A549 (cell line): ENCODE results near the gene PRUNE2. TPM values are rescaled to one million over a fixed set of nuclear protein-coding genes. Genes with fewer than 3 reads are reported as not detected.

ENCODE experiments used
- ATAC-seq, 2 experiments: fragments of 200-7000 bp in 1 of 2; fragments of >200 bp in 1 of 2; cut with Nextera tagmentation in 1 of 2; cut with Tn5 transposase in 1 of 2; 3 replicates each; pipeline versions ENCODE4 v1.8.0 to v1.9.1; 2018 to 2020; ENCODE audit warnings: mild to moderate bottlenecking in 1 of 2, moderate library complexity in 1 of 2
- CTCF ChIA-PET: fragments of 300-600 bp; sonication (Branson Sonifier 250); formaldehyde crosslinking; extraction: SDS; loops from one replicate; lab custom pipeline; 2021; ENCODE audit warnings: antibody characterized with exemption, inconsistent platforms; lab: Yijun Ruan, JAX
- POLR2A ChIA-PET: fragments of 350-600 bp; formaldehyde crosslinking; extraction: SDS; loops from one replicate; lab custom pipeline; 2021; ENCODE audit warnings: antibody characterized with exemption, inconsistent platforms; lab: Yijun Ruan, JAX
- DNase-seq, 2 experiments: peaks; one replicate each; pipeline versions ENCODE4 v3.0.0 to v3.0.0-alpha.2; 2011 to 2016; ENCODE audit warnings: low read depth in 1 of 2, low spot score in 1 of 2
- FAIRE-seq: peaks from 2 replicates; lab custom pipeline; 2011; peaks lifted over from hg19 to GRCh38; lab: Jason Lieb, UNC
- H3K27ac ChIP-seq, 2 experiments: fragments of >200 bp; sonication (Bioruptor Twin); formaldehyde crosslinking; 3 replicates each; pipeline ENCODE4 v1.5.1; 2016 to 2017
- H3K4me1 ChIP-seq: fragments of >200 bp; sonication (Bioruptor Twin); formaldehyde crosslinking; 3 replicates; pipeline ENCODE4 v1.6.1; 2016
- H3K4me2 ChIP-seq: fragments of >200 bp; sonication (Bioruptor Twin); formaldehyde crosslinking; 3 replicates; pipeline ENCODE4 v1.6.1; 2016
- H3K4me3 ChIP-seq: fragments of >200 bp; sonication (Bioruptor Twin); formaldehyde crosslinking; 3 replicates; pipeline ENCODE4 v1.5.1; 2016
- H3K9me3 ChIP-seq: fragments of >200 bp; sonication (Bioruptor Twin); formaldehyde crosslinking; 3 replicates; pipeline ENCODE4 v1.6.1; 2016
- BHLHE40 ChIP-seq: IDR thresholded peaks from 2 replicates; pipeline ENCODE4 v1.6.1; 2012; ENCODE audit warnings: low read depth, low read length, inconsistent platforms
- CBX2 ChIP-seq: fragments of 200-600 bp; sonication (generic); IDR thresholded peaks from 2 replicates; pipeline ENCODE4 v1.6.1; 2016; ENCODE audit warnings: low read depth, mild to moderate bottlenecking, borderline replicate concordance
- CBX8 ChIP-seq: fragments of 200-600 bp; sonication (generic); IDR thresholded peaks from 2 replicates; pipeline ENCODE4 v1.6.1; 2016
- CHD2 ChIP-seq: fragments of 150-350 bp; IDR thresholded peaks from 2 replicates; pipeline ENCODE4 v1.6.1; 2014; ENCODE audit warnings: low read length; ENCODE audit not compliant: partially characterized antibody
- CHD4 ChIP-seq: fragments of 200-600 bp; sonication (generic); IDR thresholded peaks from 2 replicates; pipeline ENCODE4 v1.6.1; 2016; ENCODE audit warnings: antibody characterized with exemption, mild to moderate bottlenecking, borderline replicate concordance
- EHF ChIP-seq: fragments of 250-450 bp; sonication (Bioruptor Pico); IDR thresholded peaks from 2 replicates; pipeline ENCODE4 v1.5.0; 2020; ENCODE audit warnings: mild to moderate bottlenecking
- EP300 ChIP-seq, 2 experiments: fragments of >200 bp; sonication (Bioruptor Twin); formaldehyde crosslinking; IDR thresholded peaks; 2 replicates in 1 of 2; 3 replicates in 1 of 2; pipeline ENCODE4 v1.6.1; 2016 to 2017
- FOSB ChIP-seq: fragments of 250-450 bp; sonication (Bioruptor Pico); IDR thresholded peaks from 2 replicates; pipeline ENCODE4 v1.5.0; 2020; ENCODE audit warnings: mild to moderate bottlenecking, moderate library complexity
- GATA3 ChIP-seq: IDR thresholded peaks from 2 replicates; pipeline ENCODE4 v1.6.1; 2012; ENCODE audit warnings: borderline replicate concordance
- HOXB13 ChIP-seq: fragments of 250-450 bp; sonication (Bioruptor Pico); IDR thresholded peaks from 2 replicates; pipeline ENCODE4 v1.5.0; 2020; ENCODE audit warnings: low read depth, mild to moderate bottlenecking, moderate library complexity
- HOXB5 ChIP-seq: fragments of 250-450 bp; sonication (Bioruptor Pico); IDR thresholded peaks from 2 replicates; pipeline ENCODE4 v1.5.0; 2020; ENCODE audit warnings: mild to moderate bottlenecking, moderate library complexity
- JUNB ChIP-seq: fragments of >200 bp; sonication (Bioruptor Twin); formaldehyde crosslinking; IDR thresholded peaks from 2 replicates; pipeline ENCODE4 v1.6.1; 2016
- KDM1A ChIP-seq: fragments of 200-600 bp; sonication (generic); IDR thresholded peaks from 2 replicates; pipeline ENCODE4 v1.6.1; 2016; ENCODE audit warnings: low read depth, mild to moderate bottlenecking
- MAFK ChIP-seq: fragments of 450-650 bp; IDR thresholded peaks from 2 replicates; pipeline ENCODE4 v1.6.1; 2014; ENCODE audit not compliant: partially characterized antibody
- MAZ ChIP-seq: fragments of 150-350 bp; IDR thresholded peaks from 2 replicates; pipeline ENCODE4 v1.6.1; 2014; ENCODE audit warnings: antibody characterized with exemption, low read depth, low read length, borderline replicate concordance
- MYC ChIP-seq: IDR thresholded peaks from 2 replicates; pipeline ENCODE4 v1.6.1; 2012; ENCODE audit warnings: mild to moderate bottlenecking, inconsistent platforms, low read length, improper control_type of control experiment, borderline replicate concordance
- NPAS2 ChIP-seq: fragments of 250-450 bp; sonication (Bioruptor Pico); IDR thresholded peaks from 2 replicates; pipeline ENCODE4 v1.8.0; 2022; ENCODE audit warnings: mild to moderate bottlenecking, moderate library complexity, borderline replicate concordance
- NR3C1 ChIP-seq: fragments of >200 bp; sonication (Bioruptor Twin); formaldehyde crosslinking; IDR thresholded peaks from 3 replicates; pipeline ENCODE4 v1.6.1; 2017
- POLR2A ChIP-seq: IDR thresholded peaks from 2 replicates; pipeline ENCODE4 v1.6.1; 2012; ENCODE audit warnings: mild to moderate bottlenecking, low read length
- RAD21 ChIP-seq, 2 experiments: fragments of >200 bp in 1 of 2; sonication (Bioruptor Twin) in 1 of 2; formaldehyde crosslinking in 1 of 2; IDR thresholded peaks in 1 of 2; conservative IDR thresholded peaks in 1 of 2; 2 replicates in 1 of 2; 3 replicates in 1 of 2; pipeline ENCODE4 v1.6.1; 2012 to 2018; ENCODE audit warnings: inconsistent platforms in 1 of 2
- RNF2 ChIP-seq: fragments of 200-600 bp; sonication (generic); IDR thresholded peaks from 2 replicates; pipeline ENCODE4 v1.6.1; 2016; ENCODE audit warnings: low read depth, mild to moderate bottlenecking, antibody characterized with exemption, moderate library complexity, borderline replicate concordance
- SMC3 ChIP-seq: fragments of >200 bp; sonication (Bioruptor Twin); formaldehyde crosslinking; IDR thresholded peaks from 3 replicates; pipeline ENCODE4 v1.6.1; 2018; ENCODE audit warnings: inconsistent platforms
- TFCP2L1 ChIP-seq: fragments of 250-450 bp; sonication (Bioruptor Pico); IDR thresholded peaks from 2 replicates; pipeline ENCODE4 v1.5.0; 2021; ENCODE audit warnings: mild to moderate bottlenecking
- ZFP36 ChIP-seq: fragments of 450-650 bp; IDR thresholded peaks from 2 replicates; pipeline ENCODE4 v1.6.1; 2014; ENCODE audit warnings: borderline replicate concordance; ENCODE audit not compliant: partially characterized antibody
- ZSCAN20 ChIP-seq: fragments of 250-450 bp; sonication (Bioruptor Pico); IDR thresholded peaks from 2 replicates; pipeline ENCODE4 v1.8.0; 2022; ENCODE audit warnings: mild to moderate bottlenecking, moderate library complexity
- WGBS: methylation state at CpG from one replicate; pipeline ENCODE4 v1.1.6; 2017; ENCODE audit errors: missing lambda C conversion rate; 5-methylcytosine and 5-hydroxymethylcytosine counted together
- polyA plus RNA-seq, 4 experiments: library from polyadenylated mRNA; depleted of rRNA in 3 of 4; stranded (reverse); fragments of >200 nt; fragmentation: RNase III in 1 of 4; extraction: RNeasy Plus Mini Kit Qiagen cat#74134 plus additional on column Dnase treatment in 1 of 4; gene quantifications; 2 replicates in 3 of 4; 3 replicates in 1 of 4; pipeline ENCODE4 v1.2.3, GENCODE V29; 2011 to 2017
- TF ChIP-seq, protein P1 (sequence below): fragments of >200 bp; sonication (Bioruptor Twin); formaldehyde crosslinking; IDR thresholded peaks from 2 replicates; pipeline ENCODE4 v1.6.1; 2016
- TF ChIP-seq, protein P2 (sequence below): fragments of 200-600 bp; sonication (generic); IDR thresholded peaks from 2 replicates; pipeline ENCODE4 v1.6.1; 2016; ENCODE audit warnings: antibody characterized with exemption, mild to moderate bottlenecking, moderate library complexity
- TF ChIP-seq, protein P3 (sequence below): fragments of >200 bp; sonication (Bioruptor Twin); formaldehyde crosslinking; IDR thresholded peaks from 3 replicates; pipeline ENCODE4 v1.5.1; 2016

The PRUNE2 gene
- polyA plus RNA-seq, 2 of the 4 experiments (the other 2 are of a cell fraction), result 0.04 TPM; not detected in 1

GRCh38 chr9:76758476-76758875 is 147.4 kb downstream of the PRUNE2 start:
- WGBS, result 24% methylated on average over 4 of the region's 4 CpGs
- CTCF ChIA-PET, result interaction anchor here (0.8 kb wide), 1 partner anchor 229 kb away, joined by 3 read pairs; no protein-coding TSS in a partner anchor

GRCh38 chr9:76756941-76757673 is 148.8 kb downstream of the PRUNE2 start:
- H3K4me1 ChIP-seq, result no peaks in the 10 kb centered on the region
- 52% methylated on average over 3 of the region's 3 CpGs for WGBS
- ChIA-PET POLR2A (no interaction called here), CTCF (interaction anchor here (0.6 to 1.8 kb wide), 4 partner anchors 8 to 240 kb away, joined by 3 to 5 read pairs (median 3); no protein-coding TSS in a partner anchor)
- no peak for ATAC-seq
- no peak for DNase-seq
- H3K4me3 ChIP-seq, result no peak overlapping the region
- no peaks in the 10 kb centered on the region for H3K9me3 ChIP-seq
- TF ChIP-seq TFCP2L1 (CRISPR knock-in tag), result no peak
- H3K27ac ChIP-seq, result no peak overlapping the region
- H3K4me2 ChIP-seq, result no peak overlapping the region
- no peak for FAIRE-seq

More at GRCh38 chr9:76758476-76758875, 147.4 kb downstream of the PRUNE2 start:
- no peak overlapping the region for H3K4me3 ChIP-seq
- no peak overlapping the region for H3K27ac ChIP-seq
- TF ChIP-seq GATA3 (no peak), JUNB (no peak), HOXB13 (CRISPR knock-in tag) (no peak), FOSB (CRISPR knock-in tag) (no peak), EP300 (IDR thresholded peaks at IDR 0.05) (no peak), ZSCAN20 (CRISPR knock-in tag) (no peak)
- TF ChIP-seq, protein P1, sequence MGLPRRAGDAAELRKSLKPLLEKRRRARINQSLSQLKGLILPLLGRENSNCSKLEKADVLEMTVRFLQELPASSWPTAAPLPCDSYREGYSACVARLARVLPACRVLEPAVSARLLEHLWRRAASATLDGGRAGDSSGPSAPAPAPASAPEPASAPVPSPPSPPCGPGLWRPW, result no peak
- TF ChIP-seq, protein P2, sequence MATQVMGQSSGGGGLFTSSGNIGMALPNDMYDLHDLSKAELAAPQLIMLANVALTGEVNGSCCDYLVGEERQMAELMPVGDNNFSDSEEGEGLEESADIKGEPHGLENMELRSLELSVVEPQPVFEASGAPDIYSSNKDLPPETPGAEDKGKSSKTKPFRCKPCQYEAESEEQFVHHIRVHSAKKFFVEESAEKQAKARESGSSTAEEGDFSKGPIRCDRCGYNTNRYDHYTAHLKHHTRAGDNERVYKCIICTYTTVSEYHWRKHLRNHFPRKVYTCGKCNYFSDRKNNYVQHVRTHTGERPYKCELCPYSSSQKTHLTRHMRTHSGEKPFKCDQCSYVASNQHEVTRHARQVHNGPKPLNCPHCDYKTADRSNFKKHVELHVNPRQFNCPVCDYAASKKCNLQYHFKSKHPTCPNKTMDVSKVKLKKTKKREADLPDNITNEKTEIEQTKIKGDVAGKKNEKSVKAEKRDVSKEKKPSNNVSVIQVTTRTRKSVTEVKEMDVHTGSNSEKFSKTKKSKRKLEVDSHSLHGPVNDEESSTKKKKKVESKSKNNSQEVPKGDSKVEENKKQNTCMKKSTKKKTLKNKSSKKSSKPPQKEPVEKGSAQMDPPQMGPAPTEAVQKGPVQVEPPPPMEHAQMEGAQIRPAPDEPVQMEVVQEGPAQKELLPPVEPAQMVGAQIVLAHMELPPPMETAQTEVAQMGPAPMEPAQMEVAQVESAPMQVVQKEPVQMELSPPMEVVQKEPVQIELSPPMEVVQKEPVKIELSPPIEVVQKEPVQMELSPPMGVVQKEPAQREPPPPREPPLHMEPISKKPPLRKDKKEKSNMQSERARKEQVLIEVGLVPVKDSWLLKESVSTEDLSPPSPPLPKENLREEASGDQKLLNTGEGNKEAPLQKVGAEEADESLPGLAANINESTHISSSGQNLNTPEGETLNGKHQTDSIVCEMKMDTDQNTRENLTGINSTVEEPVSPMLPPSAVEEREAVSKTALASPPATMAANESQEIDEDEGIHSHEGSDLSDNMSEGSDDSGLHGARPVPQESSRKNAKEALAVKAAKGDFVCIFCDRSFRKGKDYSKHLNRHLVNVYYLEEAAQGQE, result no peak
- TF ChIP-seq, all 56 proteins: peak for 0
- Histone ChIP-seq H3K4me2 (no peak overlapping the region), H3K4me1 (no peaks in the 10 kb centered on the region), H3K9me3 (no peaks in the 10 kb centered on the region)
- DNase-seq (no peak), FAIRE-seq (no peak), ATAC-seq (peak in 1 of 2 experiments; percentile 34; a peak in 1 of 6 replicates)
- POLR2A ChIA-PET, result no interaction called here

GRCh38 chr9:76756268-76756640 is 149.7 kb downstream of the PRUNE2 start:
- Histone ChIP-seq H3K4me1 (no peaks in the 10 kb centered on the region), H3K4me3 (no peak overlapping the region), H3K4me2 (no peak overlapping the region), H3K9me3 (no peaks in the 10 kb centered on the region), H3K27ac (no peak overlapping the region)
- WGBS, result 29% methylated on average over 6 of the region's 6 CpGs
- ChIA-PET CTCF (interaction anchor here (0.8 to 1.8 kb wide), 10 partner anchors 9 to 395 kb away, joined by 3 to 8 read pairs (median 3); no protein-coding TSS in a partner anchor), POLR2A (no interaction called here)
- peak; percentile 11 to 42 for DNase-seq
- FAIRE-seq, result no peak
- peak; percentile 80 to 93; a peak in 5 of 6 replicates for ATAC-seq
- TF ChIP-seq, protein P3, sequence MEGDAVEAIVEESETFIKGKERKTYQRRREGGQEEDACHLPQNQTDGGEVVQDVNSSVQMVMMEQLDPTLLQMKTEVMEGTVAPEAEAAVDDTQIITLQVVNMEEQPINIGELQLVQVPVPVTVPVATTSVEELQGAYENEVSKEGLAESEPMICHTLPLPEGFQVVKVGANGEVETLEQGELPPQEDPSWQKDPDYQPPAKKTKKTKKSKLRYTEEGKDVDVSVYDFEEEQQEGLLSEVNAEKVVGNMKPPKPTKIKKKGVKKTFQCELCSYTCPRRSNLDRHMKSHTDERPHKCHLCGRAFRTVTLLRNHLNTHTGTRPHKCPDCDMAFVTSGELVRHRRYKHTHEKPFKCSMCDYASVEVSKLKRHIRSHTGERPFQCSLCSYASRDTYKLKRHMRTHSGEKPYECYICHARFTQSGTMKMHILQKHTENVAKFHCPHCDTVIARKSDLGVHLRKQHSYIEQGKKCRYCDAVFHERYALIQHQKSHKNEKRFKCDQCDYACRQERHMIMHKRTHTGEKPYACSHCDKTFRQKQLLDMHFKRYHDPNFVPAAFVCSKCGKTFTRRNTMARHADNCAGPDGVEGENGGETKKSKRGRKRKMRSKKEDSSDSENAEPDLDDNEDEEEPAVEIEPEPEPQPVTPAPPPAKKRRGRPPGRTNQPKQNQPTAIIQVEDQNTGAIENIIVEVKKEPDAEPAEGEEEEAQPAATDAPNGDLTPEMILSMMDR, result peak; percentile 37
- TF ChIP-seq KDM1A (no peak), MYC (no peak), HOXB5 (CRISPR knock-in tag) (no peak), SMC3 (peak; percentile 22; the same call in 1 of the 3 replicates), RNF2 (no peak), JUNB (no peak), CHD2 (no peak), POLR2A (no peak), NR3C1 (no peak), RAD21 (conservative IDR thresholded peaks at IDR 0.05 in 1 of 2, IDR thresholded peaks at IDR 0.05 in 1 of 2) (peak; percentile 47 to 61), CBX8 (no peak), NPAS2 (CRISPR knock-in tag) (no peak), EHF (no peak), GATA3 (no peak), BHLHE40 (no peak), MAFK (no peak), CHD4 (no peak), MAZ (no peak), CBX2 (no peak), ZFP36 (no peak), TFCP2L1 (CRISPR knock-in tag) (no peak), EP300 (IDR thresholded peaks at IDR 0.05) (no peak)
- TF ChIP-seq, protein P1, result no peak
